GM23338 (cell line): ENCODE measurements around the gene GPR139. TPM values are rescaled to one million over a fixed set of nuclear protein-coding genes. Genes with fewer than 3 reads are reported as not detected.
A peak's percentile ranks its signal among the peaks of the same experiment; 100 is the strongest.

ENCODE experiments used
- ATAC-seq: fragments of 200-7000 bp; cut with Tn5 transposase; 3 replicates; pipeline ENCODE4 v1.9.1; 2020
- DNase-seq: peaks from one replicate; pipeline ENCODE4 v3.0.0-alpha.2; 2015; ENCODE audit warnings: low spot score
- H2AFZ ChIP-seq: fragments of 200-600 bp; sonication (generic); 2 replicates; pipeline ENCODE4 v1.8.0; 2016; ENCODE audit warnings: antibody characterized with exemption, mild to moderate bottlenecking, moderate library complexity
- H3F3A ChIP-seq: fragments of 200-600 bp; sonication (generic); replicated peaks from 2 replicates; pipeline ENCODE4 v1.8.0; 2017; ENCODE audit warnings: antibody characterized with exemption, mixed run types, low read depth
- H3K27ac ChIP-seq: fragments of 200-600 bp; sonication (generic); 2 replicates; pipeline ENCODE4 v1.6.1; 2016; ENCODE audit warnings: low read depth
- H3K27me3 ChIP-seq: fragments of 200-600 bp; sonication (generic); 2 replicates; pipeline ENCODE4 v1.8.0; 2016; ENCODE audit warnings: mild to moderate bottlenecking, mixed run types, moderate library complexity; ENCODE audit not compliant: insufficient read depth
- H3K36me3 ChIP-seq: fragments of 200-600 bp; sonication (generic); 2 replicates; pipeline ENCODE4 v1.8.0; 2016; ENCODE audit warnings: mild to moderate bottlenecking; ENCODE audit not compliant: insufficient read depth
- H3K4me1 ChIP-seq: fragments of 200-600 bp; sonication (generic); 2 replicates; pipeline ENCODE4 v1.8.0; 2016; ENCODE audit warnings: mild to moderate bottlenecking, moderate library complexity; ENCODE audit not compliant: insufficient read depth
- H3K4me2 ChIP-seq: fragments of 200-600 bp; sonication (generic); 2 replicates; pipeline ENCODE4 v1.7.1; 2017; ENCODE audit warnings: mixed run types
- H3K4me3 ChIP-seq: fragments of 200-600 bp; sonication (generic); 2 replicates; pipeline ENCODE4 v1.6.1; 2016; ENCODE audit warnings: mixed run types
- H3K79me2 ChIP-seq: fragments of 200-600 bp; sonication (generic); replicated peaks from 2 replicates; pipeline ENCODE4 v1.8.0; 2017; ENCODE audit warnings: mild to moderate bottlenecking; ENCODE audit not compliant: insufficient read depth
- H3K9me2 ChIP-seq: fragments of 200-600 bp; sonication (generic); 2 replicates; pipeline ENCODE4 v1.8.0; 2017; ENCODE audit not compliant: insufficient read depth
- H4K20me1 ChIP-seq: fragments of 200-600 bp; sonication (generic); replicated peaks from 2 replicates; pipeline ENCODE4 v1.8.0; 2017; ENCODE audit warnings: mild to moderate bottlenecking; ENCODE audit not compliant: insufficient read depth
- H3K27ac Mint-ChIP-seq: 2 replicates; pipeline ENCODE4 v1.8.0; 2020; ENCODE audit warnings: inconsistent platforms, mild to moderate bottlenecking, moderate library complexity, mixed read lengths
- H3K27me3 Mint-ChIP-seq: 3 replicates; pipeline ENCODE4 v1.8.0; 2022; ENCODE audit warnings: low read depth, mild to moderate bottlenecking, moderate library complexity, mixed read lengths, inconsistent platforms; ENCODE audit not compliant: insufficient read depth, poor library complexity
- H3K36me3 Mint-ChIP-seq: 3 replicates; pipeline ENCODE4 v1.8.0; 2021; ENCODE audit warnings: low read depth, mild to moderate bottlenecking, inconsistent platforms, moderate library complexity, mixed read lengths
- H3K4me1 Mint-ChIP-seq: 3 replicates; pipeline ENCODE4 v1.8.0; 2020; ENCODE audit warnings: mild to moderate bottlenecking, inconsistent platforms, mixed read lengths
- H3K4me3 Mint-ChIP-seq: 3 replicates; pipeline ENCODE4 v1.8.0; 2021; ENCODE audit warnings: moderate library complexity, mild to moderate bottlenecking, inconsistent platforms, mixed read lengths
- H3K9me3 Mint-ChIP-seq: 3 replicates; pipeline ENCODE4 v1.8.0; 2020; ENCODE audit warnings: moderate library complexity, mild to moderate bottlenecking, inconsistent platforms, mixed read lengths
- CREB1 ChIP-seq: fragments of 250-450 bp; sonication (Bioruptor Pico); IDR thresholded peaks from 2 replicates; pipeline ENCODE4 v1.5.0; 2020; ENCODE audit warnings: low read depth, mild to moderate bottlenecking, moderate library complexity
- CTCF ChIP-seq, 2 experiments: fragments of 200-600 bp in 1 of 2; sonication (generic) in 1 of 2; conservative IDR thresholded peaks; 2 replicates each; pipeline versions ENCODE4 v1.5.1 to v1.6.1; 2016 to 2017; ENCODE audit warnings: antibody characterized with exemption in 2 of 2, low read depth in 2 of 2, mild to moderate bottlenecking in 2 of 2, moderate library complexity in 1 of 2
- ETS1 ChIP-seq: IDR thresholded peaks from 2 replicates; pipeline ENCODE4 v1.6.1; 2016; ENCODE audit warnings: antibody characterized with exemption
- EZH2 ChIP-seq: fragments of 200-600 bp; sonication (generic); IDR thresholded peaks from one replicate; pipeline ENCODE4 v1.8.0; 2017; ENCODE audit warnings: antibody characterized with exemption, mild to moderate bottlenecking, low read depth; ENCODE audit not compliant: unreplicated experiment
- EZH2phosphoT487 ChIP-seq: fragments of 200-600 bp; sonication (generic); IDR thresholded peaks from one replicate; pipeline ENCODE4 v1.8.1; 2018; ENCODE audit warnings: antibody characterized with exemption; ENCODE audit not compliant: unreplicated experiment
- JUNB ChIP-seq: IDR thresholded peaks from one replicate; pipeline ENCODE4 v1.6.1; 2016; ENCODE audit warnings: antibody characterized with exemption; ENCODE audit not compliant: unreplicated experiment
- NANOG ChIP-seq: IDR thresholded peaks from 2 replicates; pipeline ENCODE4 v1.6.1; 2016; ENCODE audit warnings: antibody characterized with exemption, borderline replicate concordance
- POLR2AphosphoS5 ChIP-seq: IDR thresholded peaks from 2 replicates; pipeline ENCODE4 v1.6.1; 2016; ENCODE audit warnings: antibody characterized with exemption, low read depth
- REST ChIP-seq: IDR thresholded peaks from one replicate; pipeline ENCODE4 v1.6.1; 2018; ENCODE audit warnings: antibody characterized with exemption; ENCODE audit not compliant: unreplicated experiment
- STAT1 ChIP-seq: IDR thresholded peaks from one replicate; pipeline ENCODE4 v1.6.1; 2016; ENCODE audit warnings: antibody characterized with exemption; ENCODE audit not compliant: unreplicated experiment
- ZNF114 ChIP-seq: fragments of 250-450 bp; sonication (Bioruptor Pico); IDR thresholded peaks from 2 replicates; pipeline ENCODE4 v1.5.0; 2020; ENCODE audit warnings: mild to moderate bottlenecking, moderate library complexity
- ZNF331 ChIP-seq: fragments of 250-450 bp; sonication (Bioruptor Pico); IDR thresholded peaks from 2 replicates; pipeline ENCODE4 v1.5.0; 2020; ENCODE audit warnings: low read depth, mild to moderate bottlenecking, moderate library complexity
- ZNF462 ChIP-seq: fragments of 250-450 bp; sonication (Bioruptor Pico); IDR thresholded peaks from 2 replicates; pipeline ENCODE4 v1.5.0; 2020; ENCODE audit warnings: mild to moderate bottlenecking, moderate library complexity
- polyA plus RNA-seq: library from polyadenylated mRNA; unstranded; fragments of >200 nt; fragmentation: Nextera tagmentation; extraction: Ambion mirVana; gene quantifications from 2 replicates; pipeline ENCODE4 v1.2.1, GENCODE V29; 2016
- total RNA-seq: library from RNA; depleted of rRNA; stranded (reverse); fragments of >200 nt; shearing (Covaris generic); gene quantifications from 2 replicates; pipeline ENCODE4 v1.2.3, GENCODE V29; 2014

GPR139 gene
- total and polyA plus RNA-seq, 2 experiments from 2014 or later: 0.66 to 2.3 TPM

- Histone ChIP-seq H3K4me2 (peak overlapping the region; percentile 92), H2AFZ (no peak overlapping the region; the same call in 1 of the 2 replicates), H3F3A (0 out of 2 replicates have a peak, but pooled peaks cover 4% of the 10 kb centered on the region), H4K20me1 (no peaks in the 10 kb centered on the region; the same call in 1 of the 2 replicates), H3K4me3 (peak overlapping the region; percentile 78), H3K79me2 (no peaks in the 10 kb centered on the region; the same call in 1 of the 2 replicates), H3K4me1 (peaks cover 34% of the 10 kb centered on the region), H3K27ac (no peak overlapping the region), H3K9me2 (no peaks in the 10 kb centered on the region), H3K27me3 (peaks cover 48% of the 10 kb centered on the region), H3K36me3 (peaks cover 4% of the 10 kb centered on the region; the same call in 1 of the 2 replicates)
- no peak for TF ChIP-seq ZNF114 (CRISPR knock-in tag)
- no peak for TF ChIP-seq NANOG
- TF ChIP-seq CTCF (conservative IDR thresholded peaks at IDR 0.05; ENCODE audit: low read depth in 2 of 2): no peak
- no peak for TF ChIP-seq ZNF331 (CRISPR knock-in tag)
- no peak for TF ChIP-seq JUNB
- TF ChIP-seq STAT1: no peak
- no peak for TF ChIP-seq ETS1
- no peak for TF ChIP-seq REST
- no peak for TF ChIP-seq ZNF462 (CRISPR knock-in tag)
- TF ChIP-seq CREB1 (CRISPR knock-in tag): no peak
- TF ChIP-seq EZH2phosphoT487: no peak
- TF ChIP-seq POLR2AphosphoS5: no peak
- no peak for TF ChIP-seq EZH2
- H3K27me3 Mint-ChIP-seq: peaks cover 38% of the 10 kb centered on the region
- peaks cover 18% of the 10 kb centered on the region for H3K36me3 Mint-ChIP-seq
- ATAC-seq: no peak
- DNase-seq: no peak
- H3K4me3 Mint-ChIP-seq: peak overlapping the region; percentile 79
- H3K4me1 Mint-ChIP-seq: peaks cover 26% of the 10 kb centered on the region
- no peak overlapping the region for H3K27ac Mint-ChIP-seq
- peaks cover 12% of the 10 kb centered on the region for H3K9me3 Mint-ChIP-seq
These were observed 852 bp downstream of the GPR139 start for GRCh38 chr16:20072874-20073202.
